Measurements from ENCODE around the gene QKI. TPM values are rescaled to one million over a fixed set of nuclear protein-coding genes. Genes with fewer than 3 reads are reported as not detected.
"Not testable (repeated sequence)": the region's sequence is repeated elsewhere in the genome, so short reads cannot be mapped to it uniquely, and the experiment has no call there.

The QKI gene
- total RNA-seq, 1 donor from 2014 or later = 290 TPM

- no peak for TF ChIP-seq CTCF (IDR thresholded peaks at IDR 0.05)
Observed at GRCh38 chr6:163589387-163589786, 174.9 kb downstream of the QKI start.

GRCh38 chr6:163590132-163590531, 175.6 kb downstream of the QKI start:
- not testable (repeated sequence) for H3K36me3 Mint-ChIP-seq (ENCODE audit: unreplicated experiment); H3K27me3 Mint-ChIP-seq (ENCODE audit: unreplicated experiment); H3K27ac Mint-ChIP-seq (ENCODE audit: unreplicated experiment); H3K4me3 Mint-ChIP-seq (ENCODE audit: unreplicated experiment); DNase-seq (ENCODE audit: extremely low spot score, unreplicated experiment)
- H3K9me3 Mint-ChIP-seq (ENCODE audit: unreplicated experiment) = peaks cover 28% of the 10 kb centered on the region
- H3K4me1 Mint-ChIP-seq (ENCODE audit: unreplicated experiment) = peaks cover 11% of the 10 kb centered on the region

More at GRCh38 chr6:163589387-163589786, 174.9 kb downstream of the QKI start:
- Mint-ChIP-seq H3K4me1 (ENCODE audit: unreplicated experiment) (peaks cover 18% of the 10 kb centered on the region), H3K27me3 (ENCODE audit: unreplicated experiment) (no peaks in the 10 kb centered on the region), H3K9me3 (ENCODE audit: unreplicated experiment) (peaks cover 28% of the 10 kb centered on the region), H3K36me3 (ENCODE audit: unreplicated experiment) (no peaks in the 10 kb centered on the region), H3K27ac (ENCODE audit: unreplicated experiment) (no peak overlapping the region), H3K4me3 (ENCODE audit: unreplicated experiment) (no peak overlapping the region)
- no peak for DNase-seq (ENCODE audit: extremely low spot score, unreplicated experiment)

GRCh38 chr6:163592872-163593271, 178.4 kb downstream of the QKI start:
- Mint-ChIP-seq H3K9me3 (ENCODE audit: unreplicated experiment) (peaks cover 42% of the 10 kb centered on the region), H3K36me3 (ENCODE audit: unreplicated experiment) (no peaks in the 10 kb centered on the region), H3K27me3 (ENCODE audit: unreplicated experiment) (peaks cover 12% of the 10 kb centered on the region), H3K27ac (ENCODE audit: unreplicated experiment) (no peak overlapping the region), H3K4me3 (ENCODE audit: unreplicated experiment) (no peak overlapping the region), H3K4me1 (ENCODE audit: unreplicated experiment) (no peaks in the 10 kb centered on the region)
- DNase-seq (ENCODE audit: extremely low spot score, unreplicated experiment) = no peak
- TF ChIP-seq CTCF (IDR thresholded peaks at IDR 0.05) = no peak

- Mint-ChIP-seq H3K27ac (ENCODE audit: unreplicated experiment) (no peak overlapping the region), H3K4me3 (ENCODE audit: unreplicated experiment) (no peak overlapping the region), H3K9me3 (ENCODE audit: unreplicated experiment) (peaks cover 27% of the 10 kb centered on the region)
Observed at GRCh38 chr6:163596174-163596573, 181.7 kb downstream of the QKI start.

GRCh38 chr6:163599136-163599535, 184.6 kb downstream of the QKI start:
- H3K9me3 Mint-ChIP-seq (ENCODE audit: unreplicated experiment) = peaks cover 15% of the 10 kb centered on the region

More at GRCh38 chr6:163596174-163596573, 181.7 kb downstream of the QKI start:
- H3K36me3 Mint-ChIP-seq (ENCODE audit: unreplicated experiment) = no peaks in the 10 kb centered on the region
- H3K27me3 Mint-ChIP-seq (ENCODE audit: unreplicated experiment) = peaks cover 12% of the 10 kb centered on the region
- no peak for TF ChIP-seq CTCF (IDR thresholded peaks at IDR 0.05)
- no peak for DNase-seq (ENCODE audit: extremely low spot score, unreplicated experiment)
- no peaks in the 10 kb centered on the region for H3K4me1 Mint-ChIP-seq (ENCODE audit: unreplicated experiment)

More at GRCh38 chr6:163599136-163599535, 184.6 kb downstream of the QKI start:
- peaks cover 18% of the 10 kb centered on the region for H3K27me3 Mint-ChIP-seq (ENCODE audit: unreplicated experiment)
- H3K36me3 Mint-ChIP-seq (ENCODE audit: unreplicated experiment) = no peaks in the 10 kb centered on the region
- no peak for TF ChIP-seq CTCF (IDR thresholded peaks at IDR 0.05)
- no peaks in the 10 kb centered on the region for H3K4me1 Mint-ChIP-seq (ENCODE audit: unreplicated experiment)
- H3K27ac Mint-ChIP-seq (ENCODE audit: unreplicated experiment) = no peak overlapping the region
- H3K4me3 Mint-ChIP-seq (ENCODE audit: unreplicated experiment) = no peak overlapping the region
- DNase-seq (ENCODE audit: extremely low spot score, unreplicated experiment) = no peak

All from osteocyte (in vitro differentiated cells).